HPDE6-E6E7 (cell line): ENCODE measurements around the gene NPAS1.
"Not testable (repeated sequence)": the region's sequence is repeated elsewhere in the genome, so short reads cannot be mapped to it uniquely, and the experiment has no call there.

Experiments used
- DNase-seq: peaks from one replicate; pipeline ENCODE4 v3.0.0; 2011; ENCODE audit warnings: missing footprints; ENCODE audit errors: extremely low spot score

NPAS1 gene

GRCh38 chr19:47078351-47078750 is 58.7 kb downstream of the NPAS1 start:
- DNase-seq, result not testable (repeated sequence)

GRCh38 chr19:47081095-47081494 is 61.5 kb downstream of the NPAS1 start:
- no peak for DNase-seq

- no peak for DNase-seq
Observed at GRCh38 chr19:47082493-47082892, 62.9 kb downstream of the NPAS1 start.

GRCh38 chr19:47084879-47085439 is 65.3 kb downstream of the NPAS1 start:
- no peak for DNase-seq

- DNase-seq, result no peak
Observed at GRCh38 chr19:47086280-47086679, 66.6 kb downstream of the NPAS1 start.

- DNase-seq, result no peak
Observed at GRCh38 chr19:47089767-47090350, 70.2 kb downstream of the NPAS1 start.

GRCh38 chr19:47093254-47093653 is 73.6 kb downstream of the NPAS1 start:
- DNase-seq, result no peak

GRCh38 chr19:47093841-47094240 is 74.2 kb downstream of the NPAS1 start:
- DNase-seq, result no peak

- DNase-seq, result no peak
Observed at GRCh38 chr19:47094557-47095475, 75.2 kb downstream of the NPAS1 start.
